ES-I3 (cell line): ENCODE measurements around the gene TRAF4.
"Not testable (repeated sequence)": the region's sequence is repeated elsewhere in the genome, so short reads cannot be mapped to it uniquely, and the experiment has no call there.

Experiments
- H3K36me3 ChIP-seq: 2 replicates; pipeline ENCODE4 v1.6.1; 2013; ENCODE audit warnings: mild to moderate bottlenecking, low read length, control low read depth, moderate library complexity; ENCODE audit not compliant: insufficient read depth
- H3K4me1 ChIP-seq: 2 replicates; pipeline ENCODE4 v1.6.1; 2013; ENCODE audit warnings: mild to moderate bottlenecking, control low read depth, low read length; ENCODE audit not compliant: insufficient read depth
- H3K9ac ChIP-seq: 2 replicates; pipeline ENCODE4 v1.6.1; 2013; ENCODE audit warnings: low read depth, mild to moderate bottlenecking, low read length, moderate library complexity
- H3K9me3 ChIP-seq: 2 replicates; pipeline ENCODE4 v1.6.1; 2013; ENCODE audit warnings: mild to moderate bottlenecking, low read length, moderate library complexity; ENCODE audit not compliant: control insufficient read depth, insufficient read depth

TRAF4 gene

DNA sequence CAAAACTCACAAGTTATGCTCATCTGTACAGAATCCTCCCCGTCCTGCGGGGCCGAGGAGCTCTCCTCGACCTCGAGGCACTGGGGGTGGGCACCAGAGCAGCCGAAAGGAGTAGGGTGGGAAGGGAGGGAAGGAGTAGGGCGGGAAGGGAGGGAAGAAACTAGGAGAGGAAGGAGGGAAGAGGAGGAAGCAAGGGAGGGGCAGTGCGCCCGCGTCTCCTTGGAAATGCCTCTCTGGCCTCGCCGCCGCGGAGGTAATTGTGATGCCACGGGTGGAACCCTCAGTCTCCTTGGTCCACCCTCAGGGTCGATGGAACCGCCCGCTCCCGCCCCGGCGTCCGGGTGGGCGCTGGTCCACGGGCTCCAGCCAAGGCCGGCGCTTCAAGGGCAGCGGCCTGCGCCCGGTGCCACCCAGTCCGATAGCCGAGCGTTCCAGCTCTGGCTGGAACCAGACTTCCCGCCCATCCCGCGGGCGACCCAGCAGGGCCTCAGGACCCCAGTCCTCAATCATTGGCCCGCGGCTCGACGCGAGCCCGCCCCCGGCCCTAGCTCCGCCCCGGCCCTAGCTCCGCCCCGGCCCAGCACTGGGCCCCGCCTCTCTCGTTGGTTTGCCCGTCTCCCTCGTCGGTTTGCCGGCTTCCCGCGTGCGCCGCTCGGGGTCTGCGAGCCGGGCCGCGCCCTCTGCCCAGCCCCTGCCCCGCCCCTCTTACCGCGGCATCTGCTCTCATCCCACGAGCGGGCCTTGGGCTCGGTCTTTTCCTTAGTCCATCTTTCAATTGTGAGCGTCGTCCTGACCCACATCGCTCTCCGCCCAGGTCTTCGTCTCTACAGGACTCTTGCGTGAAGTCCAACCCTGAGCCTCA is 32.7 kb upstream of the TRAF4 start:
- H3K36me3 ChIP-seq = no peaks in the 10 kb centered on the region; the same call in 1 of the 2 replicates
- H3K9ac ChIP-seq = peak overlapping the region; percentile 86
- H3K9me3 ChIP-seq = no peaks in the 10 kb centered on the region
- H3K4me1 ChIP-seq = peaks cover 13% of the 10 kb centered on the region

DNA sequence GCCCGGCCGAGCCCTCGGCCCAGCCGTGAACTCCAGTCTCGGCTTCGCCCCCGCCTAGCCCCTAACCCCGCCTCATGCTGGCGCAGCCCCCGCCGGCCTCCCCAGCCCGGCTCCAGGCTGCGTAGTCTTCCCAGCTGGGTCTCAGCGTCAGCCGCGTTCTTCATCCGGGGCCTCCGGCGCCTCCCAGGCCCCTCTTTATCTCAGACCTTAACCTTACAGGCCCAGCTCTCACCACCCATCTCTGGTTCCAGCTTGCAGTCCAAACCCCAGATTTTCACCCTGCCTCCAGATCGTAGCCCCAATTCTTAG is 32.1 kb upstream of the TRAF4 start, which contains the start of gene PROCA1:
Gene PROCA1, minus strand, starts transcription at position 166 of the 309 bp plus-strand sequence. CDS start 228 bp downstream, outside the sequence.
- Histone ChIP-seq H3K4me1 (peaks cover 17% of the 10 kb centered on the region), H3K36me3 (no peaks in the 10 kb centered on the region; the same call in 1 of the 2 replicates), H3K9me3 (no peaks in the 10 kb centered on the region), H3K9ac (peak within 1 kb of the TSS; percentile 86)

DNA sequence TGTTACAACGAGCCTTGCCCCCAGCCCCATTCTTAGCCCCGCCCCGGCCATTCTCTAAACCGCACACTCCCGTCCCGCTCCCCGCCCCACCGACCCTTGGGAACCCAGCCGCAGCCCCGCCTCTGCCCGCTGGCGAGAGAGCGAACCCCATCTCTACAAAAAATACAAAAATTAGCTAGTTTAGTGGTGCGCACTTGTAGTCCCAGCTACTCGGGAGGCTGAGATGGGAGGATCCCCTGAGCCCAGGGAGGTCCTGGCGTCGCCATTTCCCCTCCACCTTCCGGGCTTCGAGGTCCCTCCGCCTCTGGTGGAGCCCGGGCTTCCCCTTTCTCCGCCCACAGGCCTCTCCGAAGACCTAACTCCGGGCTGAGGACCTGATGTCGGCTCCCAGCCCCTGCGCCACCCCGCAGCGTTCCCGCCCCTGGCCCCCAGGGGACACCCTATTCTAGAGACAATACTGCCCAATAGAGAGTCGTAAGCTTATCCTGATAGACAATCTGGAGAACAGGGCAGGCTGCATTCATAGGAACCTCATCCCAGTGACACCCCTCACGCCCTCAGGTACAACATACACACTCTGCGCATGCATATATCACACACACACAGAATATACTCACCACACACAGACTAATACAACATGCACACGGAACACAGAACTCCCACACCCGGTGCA is 31.6 kb upstream of the TRAF4 start:
- H3K4me1 ChIP-seq = peaks cover 17% of the 10 kb centered on the region
- H3K36me3 ChIP-seq = no peaks in the 10 kb centered on the region; the same call in 1 of the 2 replicates
- H3K9me3 ChIP-seq = no peaks in the 10 kb centered on the region
- peak overlapping the region; percentile 74 for H3K9ac ChIP-seq

DNA sequence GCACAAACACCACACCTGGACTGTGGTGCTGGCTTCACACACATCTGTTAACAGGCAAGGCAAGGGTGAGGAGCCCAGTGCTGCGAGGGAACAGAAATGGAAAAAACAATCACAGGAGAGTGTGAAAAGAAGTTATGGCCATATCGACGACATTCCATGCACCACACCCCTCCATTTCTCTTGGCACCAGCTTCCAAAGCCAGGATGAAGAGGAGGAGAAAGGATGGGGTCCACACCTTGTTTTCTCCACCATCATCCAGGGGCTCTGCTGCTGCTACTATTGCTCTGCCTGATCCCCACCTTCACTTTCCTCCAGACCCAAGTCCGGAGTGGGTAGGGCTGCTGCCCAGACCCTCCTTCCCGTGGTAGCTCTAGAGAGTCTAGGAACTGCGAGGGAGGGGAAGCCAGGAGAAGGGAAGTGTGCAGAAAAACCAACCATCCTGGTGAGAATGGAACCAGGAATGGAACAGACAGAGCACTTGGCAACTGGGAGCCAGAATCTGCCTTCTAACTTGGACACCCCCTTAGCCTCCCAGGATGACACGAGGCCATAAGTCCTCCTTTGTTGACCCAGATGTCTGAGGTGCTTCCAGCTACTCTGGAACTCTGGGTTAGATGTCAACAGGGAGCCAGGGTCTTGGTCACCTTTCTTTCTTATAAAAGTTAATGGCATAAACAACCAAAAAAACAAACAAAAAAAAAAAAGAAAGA is 31.0 kb upstream of the TRAF4 start:
- peak overlapping the region; percentile 74 for H3K9ac ChIP-seq
- H3K4me1 ChIP-seq = peaks cover 17% of the 10 kb centered on the region
- H3K36me3 ChIP-seq = no peaks in the 10 kb centered on the region; the same call in 1 of the 2 replicates
- H3K9me3 ChIP-seq = no peaks in the 10 kb centered on the region

DNA sequence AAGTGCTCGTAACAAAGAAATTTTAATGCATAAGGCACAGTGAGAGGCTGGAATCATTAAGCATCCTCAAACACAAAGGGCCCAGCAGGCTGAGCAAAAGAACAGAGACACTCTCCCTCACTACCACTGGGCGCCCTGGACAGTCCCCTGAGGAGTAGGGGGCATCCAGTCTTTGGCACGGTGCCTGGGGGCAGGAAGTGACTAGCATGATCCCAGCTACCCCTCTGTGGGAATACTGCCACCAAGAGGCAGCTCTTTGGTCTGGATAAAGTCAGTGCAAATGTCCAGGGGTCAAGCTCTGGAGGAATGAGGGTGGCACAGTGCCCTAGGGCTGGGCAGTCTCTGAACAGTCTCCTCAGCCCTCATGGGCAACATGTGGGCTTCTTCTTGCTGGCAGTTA is 29.5 kb upstream of the TRAF4 start:
- H3K36me3 ChIP-seq = no peaks in the 10 kb centered on the region; the same call in 1 of the 2 replicates
- no peaks in the 10 kb centered on the region for H3K9me3 ChIP-seq
- peaks cover 17% of the 10 kb centered on the region for H3K4me1 ChIP-seq
- H3K9ac ChIP-seq = no peak overlapping the region

DNA sequence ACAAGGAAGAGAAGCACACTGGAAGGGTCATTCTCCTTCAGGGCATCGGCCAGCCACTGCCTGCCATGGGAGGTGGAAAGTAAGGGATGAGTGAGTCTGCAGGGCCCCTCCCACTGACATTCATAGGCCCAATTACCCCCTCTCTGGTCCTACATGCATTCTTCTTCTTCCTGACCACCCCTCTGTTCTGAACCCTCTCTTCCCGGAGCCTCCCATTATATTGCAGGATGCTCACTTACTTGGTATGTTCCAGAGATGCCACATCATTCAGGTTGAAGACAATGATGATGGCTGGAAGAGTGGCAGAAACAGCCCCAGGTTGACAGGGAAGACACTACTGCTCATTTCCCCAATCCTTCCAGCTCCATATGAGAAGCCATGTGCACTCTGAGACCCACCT is 28.6 kb upstream of the TRAF4 start:
- peaks cover 14% of the 10 kb centered on the region for H3K4me1 ChIP-seq

DNA sequence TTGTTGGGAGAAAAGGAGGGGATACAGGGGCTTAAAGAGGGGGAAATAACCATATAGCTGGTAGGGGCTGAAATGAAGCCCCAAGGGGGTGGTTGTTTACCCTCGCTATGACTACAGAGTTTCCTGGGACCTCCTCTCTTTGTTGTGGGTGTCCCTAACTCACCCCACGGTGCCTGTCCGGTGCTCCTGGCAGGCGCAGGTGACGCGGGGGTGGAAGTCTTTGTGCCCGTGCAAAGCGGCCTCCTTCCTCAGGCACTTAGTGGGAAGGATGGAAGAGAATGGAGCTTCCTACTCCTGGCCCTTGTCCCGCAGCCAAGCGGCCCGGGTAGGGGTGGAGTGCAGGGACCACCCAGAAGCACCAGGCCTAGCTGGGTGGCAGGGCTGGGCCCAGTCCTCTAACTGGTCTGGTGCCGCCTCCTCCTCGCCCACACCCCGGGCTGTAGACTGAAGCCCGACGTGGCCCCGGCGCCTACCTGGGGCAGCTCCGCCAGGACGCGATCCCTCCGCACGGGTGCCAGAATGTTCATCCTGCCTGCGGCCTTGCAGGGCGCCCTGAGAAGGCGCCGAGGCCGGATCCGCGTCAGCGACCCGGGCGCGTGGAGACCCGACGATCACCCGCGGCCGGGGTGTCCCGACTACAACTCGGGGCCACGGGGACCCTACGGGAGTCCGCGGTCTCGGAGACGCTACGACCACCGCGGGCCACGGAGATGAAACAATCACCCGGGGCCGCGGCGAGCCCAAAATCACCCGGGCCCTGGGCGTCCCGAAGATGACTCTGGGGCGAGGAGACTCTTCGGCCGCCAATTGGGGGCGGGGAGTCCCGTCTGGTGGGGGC is 26.9 kb upstream of the TRAF4 start:
- H3K9me3 ChIP-seq = no peaks in the 10 kb centered on the region
- peak overlapping the region; percentile 92 for H3K9ac ChIP-seq
- H3K4me1 ChIP-seq = peaks cover 19% of the 10 kb centered on the region
- peaks cover 15% of the 10 kb centered on the region for H3K36me3 ChIP-seq

More for the DNA sequence above, 28.6 kb upstream of the TRAF4 start:
- Histone ChIP-seq H3K9ac (no peak overlapping the region), H3K9me3 (no peaks in the 10 kb centered on the region), H3K36me3 (peaks cover 1% of the 10 kb centered on the region; the same call in 1 of the 2 replicates)

DNA sequence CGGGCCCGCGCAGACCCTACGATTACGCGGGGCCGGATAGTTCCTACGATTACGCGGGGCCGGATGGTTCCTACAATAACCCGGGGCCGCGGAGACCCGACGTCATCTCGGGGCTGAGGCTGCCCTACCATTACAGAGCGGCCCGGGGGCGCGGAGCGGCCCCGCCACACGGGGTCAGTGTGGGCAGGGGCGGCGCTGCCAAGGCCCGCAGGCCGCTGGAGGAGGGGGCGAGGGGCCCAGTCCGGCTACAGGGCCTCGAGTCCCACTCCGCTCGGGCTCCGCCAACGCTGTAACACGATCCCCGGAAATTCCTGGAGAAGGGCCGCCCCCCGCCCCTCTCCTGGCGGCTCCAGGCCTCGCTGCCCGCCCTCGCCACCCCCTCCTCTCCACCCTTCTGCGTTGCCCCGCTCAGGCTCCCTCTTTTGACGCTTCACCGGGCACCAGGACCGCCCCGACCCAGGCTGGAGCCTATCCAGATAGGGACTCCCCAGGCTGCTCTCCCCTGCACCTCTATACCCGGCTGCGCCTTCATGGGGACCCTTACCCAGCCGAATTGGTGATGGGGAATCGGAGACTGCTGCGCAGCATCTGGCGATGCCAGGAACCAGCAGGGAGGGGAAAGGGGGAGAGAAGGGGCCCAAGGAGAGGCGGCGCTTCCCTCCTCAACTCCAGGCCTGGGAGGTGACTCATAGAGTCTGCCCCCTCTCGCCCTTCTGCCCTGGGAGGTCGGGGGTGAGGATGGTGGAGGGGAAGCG is 26.1 kb upstream of the TRAF4 start, which contains the start of gene RAB34:
Gene RAB34, minus strand, starts transcription at position 291 of the 755 bp plus-strand sequence. CDS start 602 bp downstream, outside the sequence.
- peak within 1 kb of the TSS; percentile 99 for H3K9ac ChIP-seq
- peaks cover 23% of the 10 kb centered on the region for H3K4me1 ChIP-seq
- H3K9me3 ChIP-seq = no peaks in the 10 kb centered on the region
- peaks cover 21% of the 10 kb centered on the region for H3K36me3 ChIP-seq

DNA sequence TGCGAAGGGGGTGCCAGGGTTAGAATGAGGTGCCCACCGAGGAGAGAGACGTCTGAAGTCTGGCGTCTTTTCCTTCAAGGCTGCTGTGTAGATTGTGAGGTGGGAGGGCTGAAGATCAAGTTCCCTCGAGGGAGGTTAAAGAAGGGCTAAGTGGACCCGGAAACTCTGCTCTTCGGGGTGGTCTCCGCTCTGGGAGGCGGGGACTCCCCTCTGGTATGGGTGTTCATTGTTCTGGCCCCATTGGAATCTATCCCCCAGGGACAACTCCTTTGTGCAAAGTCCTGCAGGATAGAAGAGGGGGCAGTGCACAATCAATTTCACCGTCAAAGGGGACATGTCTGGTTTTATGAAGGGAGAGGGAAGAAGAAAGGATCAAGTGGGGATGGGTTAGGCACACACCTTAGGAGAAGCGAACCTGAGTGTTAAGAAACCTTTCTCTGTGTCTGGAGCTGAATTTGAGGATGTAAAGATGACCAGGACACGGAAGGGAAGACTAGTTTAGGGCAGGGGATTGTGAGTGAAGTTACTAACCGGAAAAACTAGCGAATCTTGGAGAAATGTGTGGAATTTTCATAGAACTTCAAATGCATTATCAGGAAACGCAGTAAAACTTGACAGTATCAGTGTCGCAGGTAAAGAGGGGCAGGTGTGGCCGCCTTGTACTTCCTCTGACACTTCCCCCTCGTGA is 25.3 kb upstream of the TRAF4 start:
- H3K36me3 ChIP-seq = peaks cover 27% of the 10 kb centered on the region
- H3K9me3 ChIP-seq = no peaks in the 10 kb centered on the region
- peaks cover 24% of the 10 kb centered on the region; the same call in 1 of the 2 replicates for H3K4me1 ChIP-seq
- peak overlapping the region; percentile 99 for H3K9ac ChIP-seq

DNA sequence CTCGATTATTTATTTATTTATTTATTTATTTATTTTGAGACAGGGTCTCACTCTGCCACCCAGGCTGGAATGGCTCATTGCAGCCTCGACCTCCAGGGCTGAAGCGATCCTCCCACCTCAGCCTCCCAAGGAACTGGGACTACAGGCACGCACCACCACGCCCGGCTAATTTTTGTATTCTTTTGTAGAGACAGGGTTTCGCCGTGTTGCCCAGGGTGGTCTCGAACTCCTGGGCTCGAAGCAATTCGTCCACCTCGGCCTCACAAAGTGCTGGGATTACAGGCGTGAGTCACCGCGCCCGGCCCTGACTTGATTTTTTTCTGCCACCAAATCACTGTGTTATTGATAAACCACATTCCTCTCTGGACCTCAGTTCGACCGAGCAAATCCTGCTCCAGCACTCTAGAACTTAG is 24.8 kb upstream of the TRAF4 start:
- Histone ChIP-seq H3K9me3 (no peaks in the 10 kb centered on the region), H3K4me1 (peaks cover 24% of the 10 kb centered on the region; the same call in 1 of the 2 replicates), H3K36me3 (peaks cover 33% of the 10 kb centered on the region), H3K9ac (peak overlapping the region; percentile 99)

DNA sequence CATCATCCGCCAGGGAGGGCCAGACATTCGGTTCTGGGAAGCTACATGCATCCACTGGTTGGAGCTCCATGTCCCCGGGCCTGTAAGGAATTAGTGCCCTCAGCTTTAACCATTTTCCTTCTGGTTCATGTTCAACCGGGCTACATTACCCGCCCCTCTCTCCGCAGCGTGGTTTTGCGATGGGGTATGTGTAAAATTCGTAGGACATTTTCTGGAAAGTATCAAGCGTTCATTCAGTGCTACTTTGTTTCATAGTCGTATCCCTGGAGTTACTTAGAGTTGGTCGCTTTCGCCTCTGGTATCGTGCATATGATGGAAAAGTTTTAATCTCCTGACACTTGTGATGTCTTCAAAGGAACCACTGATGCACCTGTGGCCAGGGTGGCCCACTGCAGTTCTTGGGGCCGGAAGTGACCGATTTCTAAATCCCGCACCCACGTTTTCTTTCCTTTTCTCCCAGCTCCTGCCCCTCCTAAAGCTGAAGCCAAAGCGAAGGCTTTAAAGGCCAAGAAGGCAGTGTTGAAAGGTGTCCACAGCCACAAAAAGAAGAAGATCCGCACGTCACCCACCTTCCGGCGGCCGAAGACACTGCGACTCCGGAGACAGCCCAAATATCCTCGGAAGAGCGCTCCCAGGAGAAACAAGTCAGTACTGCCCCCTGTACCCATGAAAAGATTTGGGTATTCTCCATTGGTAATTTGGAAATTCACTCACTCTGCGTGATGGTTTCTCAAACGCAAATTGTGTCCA is 23.4 kb upstream of the TRAF4 start:
- Histone ChIP-seq H3K4me1 (peaks cover 24% of the 10 kb centered on the region; the same call in 1 of the 2 replicates), H3K9ac (peak overlapping the region; percentile 99), H3K9me3 (no peaks in the 10 kb centered on the region), H3K36me3 (peaks cover 41% of the 10 kb centered on the region)

DNA sequence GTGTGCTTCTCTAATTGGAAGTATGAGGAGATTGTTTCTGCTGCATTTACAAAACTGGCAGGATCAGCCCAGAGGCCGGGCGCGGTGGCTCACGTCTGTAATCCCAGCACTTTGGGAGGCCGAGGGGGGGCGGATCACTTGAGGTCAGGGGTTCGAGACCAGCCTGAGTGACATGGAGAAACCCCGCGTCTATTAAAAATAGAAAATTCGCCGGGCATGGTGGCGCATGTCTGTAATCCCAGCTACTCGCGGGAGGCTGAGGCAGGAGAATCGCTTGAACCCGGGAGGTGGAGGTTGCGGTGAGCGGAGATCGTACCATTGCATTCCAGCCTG is 22.8 kb upstream of the TRAF4 start:
- peaks cover 23% of the 10 kb centered on the region; the same call in 1 of the 2 replicates for H3K4me1 ChIP-seq
- H3K36me3 ChIP-seq = peaks cover 41% of the 10 kb centered on the region
- not testable (repeated sequence) for H3K9me3 ChIP-seq
- peak overlapping the region; percentile 99 for H3K9ac ChIP-seq
